ENCODE data around the gene PABPC1L.
A peak's percentile ranks its signal among the peaks of the same experiment; 100 is the strongest.

The PABPC1L gene

GRCh38 chr20:44911264-44911921 lies 1.5 kb downstream of the PABPC1L start:
- Histone ChIP-seq H3K27me3 (replicated peaks; ENCODE audit: insufficient read depth, low read length) (no peaks in the 10 kb centered on the region), H3K79me2 (ENCODE audit: low read length) (peaks cover 8% of the 10 kb centered on the region), H3K9me2 (replicated peaks; ENCODE audit: insufficient read depth, low read length) (no peaks in the 10 kb centered on the region), H4K20me1 (ENCODE audit: insufficient read depth, low read length) (no peaks in the 10 kb centered on the region), H2AFZ (ENCODE audit: low read length) (no peak overlapping the region), H3K4me3 (ENCODE audit: low read length) (no peak overlapping the region), H3K9ac (ENCODE audit: low read length) (no peak overlapping the region), H3K36me3 (replicated peaks; ENCODE audit: insufficient read depth, low read length) (no peaks in the 10 kb centered on the region; the same call in 1 of the 2 replicates), H3K9me3 (replicated peaks; ENCODE audit: insufficient read depth, low read length) (no peaks in the 10 kb centered on the region), H3K4me1 (ENCODE audit: low read length) (peaks cover 19% of the 10 kb centered on the region), H3K4me2 (ENCODE audit: low read depth, low read length) (no peak overlapping the region), H3K27ac (ENCODE audit: low read length) (no peak overlapping the region), H3F3A (ENCODE audit: insufficient read depth, low read length) (peaks cover 12% of the 10 kb centered on the region; the same call in 1 of the 2 replicates)
- peak; percentile 38 for DNase-seq
- TF ChIP-seq EZH2 (optimal IDR thresholded peaks at IDR 0.05; ENCODE audit: low read depth, low read length) = no peak
- TF ChIP-seq, protein P1, sequence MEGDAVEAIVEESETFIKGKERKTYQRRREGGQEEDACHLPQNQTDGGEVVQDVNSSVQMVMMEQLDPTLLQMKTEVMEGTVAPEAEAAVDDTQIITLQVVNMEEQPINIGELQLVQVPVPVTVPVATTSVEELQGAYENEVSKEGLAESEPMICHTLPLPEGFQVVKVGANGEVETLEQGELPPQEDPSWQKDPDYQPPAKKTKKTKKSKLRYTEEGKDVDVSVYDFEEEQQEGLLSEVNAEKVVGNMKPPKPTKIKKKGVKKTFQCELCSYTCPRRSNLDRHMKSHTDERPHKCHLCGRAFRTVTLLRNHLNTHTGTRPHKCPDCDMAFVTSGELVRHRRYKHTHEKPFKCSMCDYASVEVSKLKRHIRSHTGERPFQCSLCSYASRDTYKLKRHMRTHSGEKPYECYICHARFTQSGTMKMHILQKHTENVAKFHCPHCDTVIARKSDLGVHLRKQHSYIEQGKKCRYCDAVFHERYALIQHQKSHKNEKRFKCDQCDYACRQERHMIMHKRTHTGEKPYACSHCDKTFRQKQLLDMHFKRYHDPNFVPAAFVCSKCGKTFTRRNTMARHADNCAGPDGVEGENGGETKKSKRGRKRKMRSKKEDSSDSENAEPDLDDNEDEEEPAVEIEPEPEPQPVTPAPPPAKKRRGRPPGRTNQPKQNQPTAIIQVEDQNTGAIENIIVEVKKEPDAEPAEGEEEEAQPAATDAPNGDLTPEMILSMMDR (IDR thresholded peaks at IDR 0.05; ENCODE audit: low read length) = peak; percentile 38
- TF ChIP-seq EZH2phosphoT487 (IDR thresholded peaks at IDR 0.05; ENCODE audit: low read length) = no peak

- Histone ChIP-seq H3K27ac (ENCODE audit: low read length) (no peak overlapping the region), H3K27me3 (replicated peaks; ENCODE audit: insufficient read depth, low read length) (no peaks in the 10 kb centered on the region), H3K4me1 (ENCODE audit: low read length) (peaks cover 19% of the 10 kb centered on the region), H3K79me2 (ENCODE audit: low read length) (peaks cover 8% of the 10 kb centered on the region), H3K36me3 (replicated peaks; ENCODE audit: insufficient read depth, low read length) (no peaks in the 10 kb centered on the region), H2AFZ (ENCODE audit: low read length) (no peak overlapping the region), H3K9me2 (replicated peaks; ENCODE audit: insufficient read depth, low read length) (no peaks in the 10 kb centered on the region), H4K20me1 (ENCODE audit: insufficient read depth, low read length) (no peaks in the 10 kb centered on the region), H3K4me3 (ENCODE audit: low read length) (no peak overlapping the region), H3F3A (ENCODE audit: insufficient read depth, low read length) (peaks cover 12% of the 10 kb centered on the region; the same call in 1 of the 2 replicates), H3K9me3 (replicated peaks; ENCODE audit: insufficient read depth, low read length) (no peaks in the 10 kb centered on the region), H3K4me2 (ENCODE audit: low read depth, low read length) (no peak overlapping the region), H3K9ac (ENCODE audit: low read length) (no peak overlapping the region)
- DNase-seq = no peak
- TF ChIP-seq EZH2 (optimal IDR thresholded peaks at IDR 0.05; ENCODE audit: low read depth, low read length) = no peak
- TF ChIP-seq EZH2phosphoT487 (IDR thresholded peaks at IDR 0.05; ENCODE audit: low read length) = no peak
- TF ChIP-seq, protein P1 (IDR thresholded peaks at IDR 0.05; ENCODE audit: low read length) = no peak
Observed at GRCh38 chr20:44912189-44912588, 2.3 kb downstream of the PABPC1L start.

- DNase-seq = no peak
- peaks cover 6% of the 10 kb centered on the region; the same call in 1 of the 2 replicates for H3F3A ChIP-seq (ENCODE audit: insufficient read depth, low read length)
- no peak overlapping the region for H3K4me3 ChIP-seq (ENCODE audit: low read length)
- H3K4me2 ChIP-seq (ENCODE audit: low read depth, low read length) = no peak overlapping the region
- H3K9ac ChIP-seq (ENCODE audit: low read length) = no peak overlapping the region
- peaks cover 8% of the 10 kb centered on the region for H3K79me2 ChIP-seq (ENCODE audit: low read length)
- H3K9me3 ChIP-seq (replicated peaks; ENCODE audit: insufficient read depth, low read length) = no peaks in the 10 kb centered on the region
- H3K36me3 ChIP-seq (replicated peaks; ENCODE audit: insufficient read depth, low read length) = no peaks in the 10 kb centered on the region
- H3K9me2 ChIP-seq (replicated peaks; ENCODE audit: insufficient read depth, low read length) = no peaks in the 10 kb centered on the region
- TF ChIP-seq EZH2 (optimal IDR thresholded peaks at IDR 0.05; ENCODE audit: low read depth, low read length) (no peak), EZH2phosphoT487 (IDR thresholded peaks at IDR 0.05; ENCODE audit: low read length) (no peak)
- TF ChIP-seq, protein P1 (IDR thresholded peaks at IDR 0.05; ENCODE audit: low read length) = no peak
- no peaks in the 10 kb centered on the region for H3K27me3 ChIP-seq (replicated peaks; ENCODE audit: insufficient read depth, low read length)
- no peak overlapping the region for H3K27ac ChIP-seq (ENCODE audit: low read length)
- H4K20me1 ChIP-seq (ENCODE audit: insufficient read depth, low read length) = no peaks in the 10 kb centered on the region
- no peak overlapping the region for H2AFZ ChIP-seq (ENCODE audit: low read length)
- peaks cover 9% of the 10 kb centered on the region for H3K4me1 ChIP-seq (ENCODE audit: low read length)
Observed at GRCh38 chr20:44914924-44915323, 5.1 kb downstream of the PABPC1L start.

All from MM.1S (cell line).